Activated CD8-positive, alpha-beta memory T cell treated with anti-CD3 and anti-CD28 coated beads, Interleukin-2, amount 50 U/mL, for 24 hours (primary cell): ENCODE results near the gene LRRTM2.
"Not testable (repeated sequence)": the region's sequence is repeated elsewhere in the genome, so short reads cannot be mapped to it uniquely, and the experiment has no call there.

ENCODE experiments used
- DNase-seq: peaks from one replicate; pipeline ENCODE4 v3.0.0-alpha.2; 2020; ENCODE audit errors: extremely low read depth

LRRTM2 gene

DNA sequence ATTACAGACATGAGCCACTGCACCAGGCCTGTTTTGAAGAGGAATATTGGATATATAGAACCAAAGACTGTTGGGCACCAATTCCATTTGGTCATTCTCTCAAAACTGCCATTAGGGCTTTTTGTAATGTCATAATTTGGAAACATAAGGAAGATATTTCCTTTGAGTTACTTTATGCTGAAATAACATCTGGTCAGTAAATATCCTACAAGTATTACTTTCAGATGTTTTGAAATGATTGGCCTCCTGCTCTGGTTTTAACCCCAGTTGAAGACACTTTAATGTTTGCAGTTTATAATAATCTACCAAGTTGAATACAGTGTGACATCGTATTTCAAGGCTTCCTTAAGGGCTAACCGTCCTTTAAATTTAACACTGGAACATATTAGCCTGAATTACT is 33.6 kb downstream of the LRRTM2 start:
- no peak for DNase-seq

DNA sequence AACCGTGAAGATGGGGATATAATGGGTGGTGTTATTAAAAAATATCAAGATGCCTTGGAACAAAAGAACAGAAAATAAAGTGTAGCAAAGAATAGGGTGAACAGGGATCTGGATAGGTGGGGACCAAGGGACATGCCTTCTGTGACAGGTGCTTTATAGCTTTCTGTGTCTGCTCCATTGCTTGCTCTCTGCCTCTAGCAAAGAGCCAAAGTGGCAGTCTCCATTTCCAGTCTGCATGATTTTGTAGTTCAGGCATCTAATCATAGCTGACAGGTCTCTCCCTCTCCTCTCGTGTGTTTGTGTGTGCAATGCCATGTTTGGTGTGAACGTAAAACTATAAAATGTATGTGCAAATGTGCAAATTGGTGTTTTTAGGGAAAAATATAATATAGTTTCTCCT is 35.0 kb downstream of the LRRTM2 start:
- no peak for DNase-seq

- DNase-seq: no peak
Measured at GRCh38 chr5:138837160-138837559, 38.0 kb downstream of the LRRTM2 start.

- DNase-seq: not testable (repeated sequence)
Measured at GRCh38 chr5:138834853-138835252, 40.3 kb downstream of the LRRTM2 start.

- DNase-seq: no peak
Measured at GRCh38 chr5:138833726-138834480, 41.2 kb downstream of the LRRTM2 start.

- no peak for DNase-seq
Measured at GRCh38 chr5:138833080-138833479, 42.1 kb downstream of the LRRTM2 start.

GRCh38 chr5:138832218-138832617 is 42.9 kb downstream of the LRRTM2 start:
- DNase-seq: no peak

- DNase-seq: no peak
Measured at GRCh38 chr5:138831703-138832102, 43.4 kb downstream of the LRRTM2 start.

DNA sequence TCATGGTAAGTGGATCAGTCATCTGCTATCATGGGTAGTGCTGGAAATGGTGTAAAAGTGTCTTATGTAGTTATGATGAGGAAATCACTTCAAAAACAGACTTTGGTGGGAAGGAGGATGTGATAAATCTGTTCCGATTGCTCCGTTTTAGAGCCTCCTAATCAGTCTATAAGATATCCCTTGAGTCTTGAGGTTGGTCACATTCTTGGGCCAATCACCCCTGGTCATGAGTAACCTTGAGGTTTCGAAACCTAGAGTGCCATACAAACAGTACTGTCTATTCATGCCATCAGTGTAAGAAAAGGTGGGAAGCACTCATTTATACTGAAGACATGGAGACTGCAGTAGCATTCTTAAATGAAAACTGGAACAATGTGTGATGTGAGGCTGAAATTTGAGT is 45.8 kb downstream of the LRRTM2 start:
- no peak for DNase-seq

GRCh38 chr5:138828556-138828955 is 46.6 kb downstream of the LRRTM2 start:
- no peak for DNase-seq

DNA sequence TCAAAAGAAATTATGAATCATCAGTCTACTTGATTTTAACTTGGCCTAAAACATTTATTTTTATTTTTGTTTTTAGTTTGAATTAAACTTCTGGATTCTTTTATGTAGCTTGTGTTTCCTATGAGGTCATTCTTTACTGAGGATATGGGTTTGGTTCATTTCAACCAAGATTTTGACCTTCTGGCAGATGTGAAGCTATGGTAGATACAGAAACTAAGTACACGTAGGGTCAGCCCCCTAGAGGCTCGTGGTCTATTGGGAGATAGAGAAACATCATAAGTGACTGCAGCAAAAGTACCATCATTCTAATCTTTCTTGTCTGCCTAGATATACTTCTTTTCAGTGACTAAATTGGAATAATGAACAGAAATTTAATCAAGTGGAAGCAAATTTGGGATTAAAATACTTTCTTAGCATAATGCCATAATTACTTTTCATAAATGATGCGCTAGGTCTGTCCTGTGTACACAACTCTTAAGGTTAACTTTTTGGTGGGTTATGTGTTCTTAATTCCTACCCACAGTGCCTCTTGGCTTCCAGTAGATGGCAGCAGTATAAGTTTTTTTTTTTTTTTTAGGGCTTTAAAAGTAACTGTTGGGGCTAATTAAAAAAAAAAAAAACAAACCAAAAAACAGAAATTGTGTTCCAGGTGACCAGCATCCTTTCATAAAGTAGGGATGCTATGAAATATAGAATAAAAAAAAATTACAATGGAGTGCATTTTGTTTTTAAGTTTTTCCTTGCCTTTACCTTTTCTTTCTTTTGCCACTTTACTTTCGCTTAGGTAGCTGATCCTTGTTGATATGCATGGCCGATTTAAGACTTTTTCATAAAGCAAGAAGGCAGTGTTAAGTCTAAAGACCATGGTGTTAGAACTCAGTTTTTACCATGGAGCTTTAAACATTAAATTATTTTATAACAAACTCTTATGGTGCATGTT is 49.9 kb downstream of the LRRTM2 start:
- no peak for DNase-seq

DNA sequence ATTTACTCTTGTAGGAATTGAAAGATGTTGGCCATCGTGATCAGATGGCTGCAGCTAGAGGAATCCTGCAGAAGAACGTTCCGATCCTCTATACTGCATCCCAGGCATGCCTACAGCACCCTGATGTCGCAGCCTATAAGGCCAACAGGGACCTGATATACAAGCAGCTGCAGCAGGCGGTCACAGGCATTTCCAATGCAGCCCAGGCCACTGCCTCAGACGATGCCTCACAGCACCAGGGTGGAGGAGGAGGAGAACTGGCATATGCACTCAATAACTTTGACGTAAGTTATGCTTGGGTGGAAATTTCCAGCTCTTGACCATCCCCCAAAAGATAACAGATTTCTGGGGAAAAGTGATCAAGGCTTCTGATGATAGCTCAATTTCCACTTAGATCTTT is 50.6 kb downstream of the LRRTM2 start:
- no peak for DNase-seq

GRCh38 chr5:138820695-138821094 is 54.4 kb downstream of the LRRTM2 start:
- no peak for DNase-seq

DNA sequence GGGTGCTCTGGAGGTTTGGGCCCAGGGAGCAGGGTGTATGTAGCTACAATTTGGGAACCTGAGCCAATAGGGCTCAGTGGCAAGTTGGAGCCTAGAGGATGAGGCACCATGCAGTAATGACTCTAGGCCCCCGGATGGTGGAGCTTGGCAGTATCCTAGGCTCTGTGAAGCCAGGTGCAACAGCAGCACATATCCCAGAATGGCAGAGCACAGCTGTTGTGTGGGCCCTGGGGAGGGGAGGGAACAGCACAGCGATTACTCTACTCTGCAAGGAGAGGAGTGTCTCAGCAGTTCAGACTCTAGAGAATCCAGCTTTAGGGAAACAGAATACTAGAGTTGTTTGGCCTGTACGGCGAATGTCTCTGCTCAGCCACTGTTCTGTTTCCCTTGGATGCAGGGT is 56.1 kb downstream of the LRRTM2 start:
- no peak for DNase-seq
